ENCODE data around the gene KASH5. TPM values are rescaled to one million over a fixed set of nuclear protein-coding genes. Genes with fewer than 3 reads are reported as not detected.

KASH5 gene
- total RNA-seq, 1 experiment from 2014 or later, result not detected

DNA sequence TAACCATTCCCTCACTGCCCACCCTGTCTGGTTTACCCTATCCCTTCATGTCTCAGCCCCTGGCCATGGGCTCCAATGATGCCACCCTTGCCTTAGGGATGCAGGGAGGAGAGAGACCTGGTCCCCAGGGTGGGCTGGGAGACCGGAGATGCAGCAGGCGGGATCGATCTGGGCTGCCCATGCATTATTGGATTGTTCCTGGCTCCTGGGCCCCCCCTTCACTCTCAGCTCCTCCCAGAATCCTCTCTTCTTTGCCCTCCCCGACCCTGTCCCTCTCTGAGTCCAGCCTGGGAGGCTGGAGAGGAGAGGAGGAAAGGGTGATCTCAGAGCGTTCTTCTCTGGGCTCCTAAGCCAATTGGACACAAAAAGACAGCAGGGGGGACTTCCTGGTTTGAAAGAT is 5.8 kb downstream of the KASH5 start:
- ChIA-PET CTCF (no interaction called here), POLR2A (ENCODE audit: unreplicated experiment) (no interaction called here)
- H2AFZ ChIP-seq (ENCODE audit: low read length), result no peak overlapping the region
- H3K79me2 ChIP-seq (ENCODE audit: low read length), result no peaks in the 10 kb centered on the region
- no peaks in the 10 kb centered on the region for H3K9me3 ChIP-seq (ENCODE audit: low read length)
- intact Hi-C loops (cut with micrococcal nuclease), result loop anchor here (2.0 kb wide), 1 partner anchor 31 kb away; the partner anchor contains the start of genes DKKL1 and TEAD2
- H3K4me1 ChIP-seq (ENCODE audit: insufficient read depth, low read length), result 0 out of 2 replicates have a peak, but pooled peaks cover 3% of the 10 kb centered on the region
- no TSS peak for BruUV-seq (replicated peaks)
- H3K27ac ChIP-seq (ENCODE audit: low read length), result no peak overlapping the region
- DNase-seq (no peak), ATAC-seq (no peak)
- no peaks in the 10 kb centered on the region for H3K36me3 ChIP-seq (ENCODE audit: low read depth, low read length)
- H3F3A ChIP-seq (ENCODE audit: low read length, unreplicated experiment), result no peaks in the 10 kb centered on the region
- no peak overlapping the region for H3K9ac ChIP-seq (ENCODE audit: low read length)
- H3K4me3 ChIP-seq (ENCODE audit: low read length), result no peak overlapping the region
- no peaks in the 10 kb centered on the region for H3K27me3 ChIP-seq (ENCODE audit: low read length)
- no peak for TF ChIP-seq EZH2phosphoT487 (IDR thresholded peaks at IDR 0.05; ENCODE audit: borderline replicate concordance, low read length)
- TF ChIP-seq CTCF (conservative IDR thresholded peaks at IDR 0.05; ENCODE audit: low read depth, low read length), result no peak
- TF ChIP-seq EZH2 (IDR thresholded peaks at IDR 0.05; ENCODE audit: low read length, unreplicated experiment), result no peak
- no peaks in the 10 kb centered on the region for H3K9me2 ChIP-seq (replicated peaks; ENCODE audit: low read length)
- H3K4me2 ChIP-seq (ENCODE audit: low read length), result no peak overlapping the region
- H4K20me1 ChIP-seq (ENCODE audit: low read length), result no peaks in the 10 kb centered on the region

DNA sequence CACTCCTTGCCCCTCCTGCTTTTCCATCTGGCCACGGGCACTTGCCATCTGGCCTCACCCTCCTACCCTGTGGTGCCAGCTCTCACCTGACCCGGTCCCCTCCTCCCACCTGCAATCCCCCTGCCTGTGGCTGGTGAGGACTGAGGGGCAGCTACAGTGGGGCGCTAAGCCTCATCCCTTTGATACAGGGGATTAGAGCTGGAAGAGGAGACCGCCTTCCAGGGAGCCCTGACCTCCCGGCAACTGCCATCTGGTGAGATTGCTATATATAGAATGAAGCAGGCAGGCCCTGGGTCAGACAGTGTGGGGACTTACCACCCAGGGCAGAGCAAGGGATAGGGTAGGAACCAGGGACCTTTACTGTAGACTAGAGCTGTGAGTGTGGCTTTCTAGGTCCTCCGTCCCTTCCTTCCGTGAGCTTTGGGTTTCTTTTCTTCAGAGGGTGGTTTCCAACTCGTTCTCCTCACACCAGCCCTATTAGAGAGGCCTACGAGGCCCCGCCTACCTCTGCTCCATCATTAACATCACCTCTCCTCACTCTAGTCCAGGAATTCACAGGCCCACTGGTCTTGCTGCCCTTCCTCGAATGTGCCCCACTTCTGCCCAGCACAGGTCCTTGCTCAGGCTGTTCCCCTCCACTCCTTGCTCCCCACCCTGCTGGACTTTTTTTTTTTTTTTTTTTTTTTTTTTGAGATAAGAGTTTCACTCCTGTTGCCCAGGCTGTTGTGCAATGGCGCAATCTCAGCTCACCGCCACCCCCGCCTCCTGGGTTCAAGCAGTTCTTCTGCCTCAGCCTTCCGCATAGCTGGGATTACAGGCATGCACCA is 7.7 kb downstream of the KASH5 start:
- no peak for DNase-seq
- no peak overlapping the region for H3K27ac ChIP-seq (ENCODE audit: low read length)
- H4K20me1 ChIP-seq (ENCODE audit: low read length), result no peaks in the 10 kb centered on the region
- H3K36me3 ChIP-seq (ENCODE audit: low read depth, low read length), result no peaks in the 10 kb centered on the region
- H3K9ac ChIP-seq (ENCODE audit: low read length), result no peak overlapping the region
- no peak overlapping the region for H3K4me2 ChIP-seq (ENCODE audit: low read length)
- CTCF ChIA-PET, result no interaction called here
- intact Hi-C loops (cut with micrococcal nuclease), result no loop called here
- TF ChIP-seq CTCF (conservative IDR thresholded peaks at IDR 0.05; ENCODE audit: low read depth, low read length) (no peak), EZH2 (IDR thresholded peaks at IDR 0.05; ENCODE audit: low read length, unreplicated experiment) (no peak), EZH2phosphoT487 (IDR thresholded peaks at IDR 0.05; ENCODE audit: borderline replicate concordance, low read length) (no peak)
- no peak for ATAC-seq
- no TSS peak for BruUV-seq (replicated peaks)
- H2AFZ ChIP-seq (ENCODE audit: low read length), result no peak overlapping the region
- H3K4me1 ChIP-seq (ENCODE audit: insufficient read depth, low read length), result 0 out of 2 replicates have a peak, but pooled peaks cover 3% of the 10 kb centered on the region
- no peaks in the 10 kb centered on the region for H3F3A ChIP-seq (ENCODE audit: low read length, unreplicated experiment)
- H3K9me3 ChIP-seq (ENCODE audit: low read length), result no peaks in the 10 kb centered on the region
- no peaks in the 10 kb centered on the region for H3K27me3 ChIP-seq (ENCODE audit: low read length)
- no peak overlapping the region for H3K4me3 ChIP-seq (ENCODE audit: low read length)
- POLR2A ChIA-PET (ENCODE audit: unreplicated experiment), result no interaction called here
- no peaks in the 10 kb centered on the region for H3K9me2 ChIP-seq (replicated peaks; ENCODE audit: low read length)
- H3K79me2 ChIP-seq (ENCODE audit: low read length), result no peaks in the 10 kb centered on the region

Data from PC-3 (cell line).